OCI-LY3 (cell line): Measurements from ENCODE around the gene PTPRM.

Source experiments
- EZH2phosphoT487 ChIP-seq: fragments of 200-600 bp; shearing (Covaris generic); IDR thresholded peaks from 2 replicates; pipeline ENCODE4 v1.6.1; 2018; ENCODE audit warnings: antibody characterized with exemption, mixed run types, low read depth
- TF ChIP-seq, protein P1 (sequence below): fragments of 200-600, 300-600 bp; sonication (generic); IDR thresholded peaks from 2 replicates; pipeline ENCODE4 v1.5.1; 2014; ENCODE audit warnings: antibody characterized with exemption, low read length, low read depth

DNA sequence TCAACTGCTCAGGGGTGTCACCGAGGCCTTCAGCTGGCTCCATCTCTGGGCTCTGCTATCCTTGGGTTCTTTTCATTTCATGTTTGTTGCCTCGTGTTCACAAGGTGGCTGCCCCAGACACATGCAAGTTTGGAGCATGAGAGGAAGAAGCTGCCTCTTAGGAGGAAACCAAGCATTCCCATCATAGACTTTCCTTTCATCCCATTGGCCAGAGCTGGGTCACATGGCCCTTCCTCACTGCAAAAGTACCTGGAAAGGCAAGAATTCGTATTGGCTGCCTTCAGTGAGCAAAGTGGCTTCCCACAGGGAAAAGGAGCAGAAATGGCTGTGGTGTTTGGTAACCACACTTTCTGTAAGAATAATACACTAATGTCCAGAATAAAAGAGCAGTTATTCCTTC, 886.4 kb downstream of the PTPRM start:
- TF ChIP-seq, protein P1, sequence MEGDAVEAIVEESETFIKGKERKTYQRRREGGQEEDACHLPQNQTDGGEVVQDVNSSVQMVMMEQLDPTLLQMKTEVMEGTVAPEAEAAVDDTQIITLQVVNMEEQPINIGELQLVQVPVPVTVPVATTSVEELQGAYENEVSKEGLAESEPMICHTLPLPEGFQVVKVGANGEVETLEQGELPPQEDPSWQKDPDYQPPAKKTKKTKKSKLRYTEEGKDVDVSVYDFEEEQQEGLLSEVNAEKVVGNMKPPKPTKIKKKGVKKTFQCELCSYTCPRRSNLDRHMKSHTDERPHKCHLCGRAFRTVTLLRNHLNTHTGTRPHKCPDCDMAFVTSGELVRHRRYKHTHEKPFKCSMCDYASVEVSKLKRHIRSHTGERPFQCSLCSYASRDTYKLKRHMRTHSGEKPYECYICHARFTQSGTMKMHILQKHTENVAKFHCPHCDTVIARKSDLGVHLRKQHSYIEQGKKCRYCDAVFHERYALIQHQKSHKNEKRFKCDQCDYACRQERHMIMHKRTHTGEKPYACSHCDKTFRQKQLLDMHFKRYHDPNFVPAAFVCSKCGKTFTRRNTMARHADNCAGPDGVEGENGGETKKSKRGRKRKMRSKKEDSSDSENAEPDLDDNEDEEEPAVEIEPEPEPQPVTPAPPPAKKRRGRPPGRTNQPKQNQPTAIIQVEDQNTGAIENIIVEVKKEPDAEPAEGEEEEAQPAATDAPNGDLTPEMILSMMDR: no peak
- TF ChIP-seq EZH2phosphoT487: no peak
